Stomach (tissue), 4 donors: ENCODE measurements around the gene GRK1.

Experiments
- POLR2A ChIP-seq, 4 donors: fragments of 450-650 bp; IDR thresholded peaks; one replicate each; pipeline ENCODE4 v1.6.1; 2016; ENCODE audit warnings: antibody characterized with exemption in 4 of 4, control low read depth in 2 of 4, mild to moderate bottlenecking in 1 of 4, moderate library complexity in 1 of 4
- TF ChIP-seq, protein P1 (sequence below), 7 experiments: fragments of 450-650 bp in 4 of 7; fragments of 200-600 bp in 3 of 7; sonication (generic) in 3 of 7; IDR thresholded peaks; one replicate each; pipeline ENCODE4 v1.5.1; 2016 to 2019; ENCODE audit warnings: antibody characterized with exemption in 7 of 7, control low read depth in 2 of 7, mild to moderate bottlenecking in 1 of 7

DNA sequence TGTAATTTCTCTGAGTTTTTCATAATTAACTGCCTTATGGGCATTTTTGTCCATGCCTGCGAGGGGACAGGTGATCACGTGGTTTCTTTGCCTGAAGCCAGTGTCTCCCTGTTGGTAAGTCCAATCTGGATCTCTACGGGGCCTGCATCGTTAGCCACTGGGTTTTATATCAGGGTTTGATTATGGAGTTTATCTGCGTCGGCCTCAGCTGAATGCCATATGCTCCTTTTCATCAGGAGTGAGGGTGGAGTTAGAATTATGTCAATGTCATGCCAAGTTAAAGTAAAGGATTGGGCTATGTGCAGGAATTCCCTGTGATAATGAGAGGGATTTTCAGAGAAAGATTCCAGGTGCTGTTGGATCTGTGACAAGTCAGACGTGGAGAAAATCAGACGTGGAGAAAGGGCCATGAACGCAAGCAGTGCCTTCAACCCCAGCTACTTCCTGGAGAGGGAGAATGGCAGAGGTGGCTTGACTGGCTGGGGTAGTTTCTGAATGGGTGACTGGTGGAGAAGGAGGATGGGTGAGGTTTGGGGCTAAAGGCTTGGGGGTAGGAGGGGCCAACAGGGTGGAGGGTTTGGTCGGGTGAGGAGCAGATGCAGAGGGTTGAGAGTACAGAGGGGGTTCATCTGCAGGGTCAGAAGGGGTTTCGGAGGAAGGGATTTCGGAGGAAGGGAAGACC is 116.3 kb downstream of the GRK1 start:
- TF ChIP-seq POLR2A (IDR thresholded peaks at IDR 0.05): no peak
- TF ChIP-seq, protein P1, sequence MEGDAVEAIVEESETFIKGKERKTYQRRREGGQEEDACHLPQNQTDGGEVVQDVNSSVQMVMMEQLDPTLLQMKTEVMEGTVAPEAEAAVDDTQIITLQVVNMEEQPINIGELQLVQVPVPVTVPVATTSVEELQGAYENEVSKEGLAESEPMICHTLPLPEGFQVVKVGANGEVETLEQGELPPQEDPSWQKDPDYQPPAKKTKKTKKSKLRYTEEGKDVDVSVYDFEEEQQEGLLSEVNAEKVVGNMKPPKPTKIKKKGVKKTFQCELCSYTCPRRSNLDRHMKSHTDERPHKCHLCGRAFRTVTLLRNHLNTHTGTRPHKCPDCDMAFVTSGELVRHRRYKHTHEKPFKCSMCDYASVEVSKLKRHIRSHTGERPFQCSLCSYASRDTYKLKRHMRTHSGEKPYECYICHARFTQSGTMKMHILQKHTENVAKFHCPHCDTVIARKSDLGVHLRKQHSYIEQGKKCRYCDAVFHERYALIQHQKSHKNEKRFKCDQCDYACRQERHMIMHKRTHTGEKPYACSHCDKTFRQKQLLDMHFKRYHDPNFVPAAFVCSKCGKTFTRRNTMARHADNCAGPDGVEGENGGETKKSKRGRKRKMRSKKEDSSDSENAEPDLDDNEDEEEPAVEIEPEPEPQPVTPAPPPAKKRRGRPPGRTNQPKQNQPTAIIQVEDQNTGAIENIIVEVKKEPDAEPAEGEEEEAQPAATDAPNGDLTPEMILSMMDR (IDR thresholded peaks at IDR 0.05): no peak
